ENCODE results near the gene OR51E2.

DNA sequence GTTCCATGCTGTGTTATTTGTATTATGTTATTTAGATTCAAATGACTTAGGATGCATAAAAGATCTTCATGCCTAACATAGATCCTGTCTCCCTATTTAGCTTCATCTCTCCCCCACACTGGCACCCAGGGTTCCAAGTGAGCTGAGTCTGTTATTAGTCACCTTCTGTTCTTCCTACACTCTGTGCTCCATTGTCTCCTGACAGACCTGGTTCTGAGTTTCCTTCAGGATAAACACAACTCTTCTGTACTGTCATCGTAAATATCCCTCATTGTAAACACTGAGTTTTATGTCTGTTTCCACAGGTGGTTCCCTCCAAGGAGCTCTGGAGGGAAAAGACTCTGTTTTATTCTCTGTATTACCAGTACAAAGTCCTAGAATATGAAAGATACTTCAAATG lies 15.6 kb upstream of the OR51E2 start:
- TF ChIP-seq, protein P1, sequence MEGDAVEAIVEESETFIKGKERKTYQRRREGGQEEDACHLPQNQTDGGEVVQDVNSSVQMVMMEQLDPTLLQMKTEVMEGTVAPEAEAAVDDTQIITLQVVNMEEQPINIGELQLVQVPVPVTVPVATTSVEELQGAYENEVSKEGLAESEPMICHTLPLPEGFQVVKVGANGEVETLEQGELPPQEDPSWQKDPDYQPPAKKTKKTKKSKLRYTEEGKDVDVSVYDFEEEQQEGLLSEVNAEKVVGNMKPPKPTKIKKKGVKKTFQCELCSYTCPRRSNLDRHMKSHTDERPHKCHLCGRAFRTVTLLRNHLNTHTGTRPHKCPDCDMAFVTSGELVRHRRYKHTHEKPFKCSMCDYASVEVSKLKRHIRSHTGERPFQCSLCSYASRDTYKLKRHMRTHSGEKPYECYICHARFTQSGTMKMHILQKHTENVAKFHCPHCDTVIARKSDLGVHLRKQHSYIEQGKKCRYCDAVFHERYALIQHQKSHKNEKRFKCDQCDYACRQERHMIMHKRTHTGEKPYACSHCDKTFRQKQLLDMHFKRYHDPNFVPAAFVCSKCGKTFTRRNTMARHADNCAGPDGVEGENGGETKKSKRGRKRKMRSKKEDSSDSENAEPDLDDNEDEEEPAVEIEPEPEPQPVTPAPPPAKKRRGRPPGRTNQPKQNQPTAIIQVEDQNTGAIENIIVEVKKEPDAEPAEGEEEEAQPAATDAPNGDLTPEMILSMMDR (conservative IDR thresholded peaks at IDR 0.05; ENCODE audit: low read depth, low read length): no peak
- no peak for TF ChIP-seq EZH2 (IDR thresholded peaks at IDR 0.05; ENCODE audit: low read length, unreplicated experiment)
- TF ChIP-seq EZH2phosphoT487 (IDR thresholded peaks at IDR 0.05; ENCODE audit: borderline replicate concordance, low read length): no peak
